HG03354 (cell line): ENCODE data around the gene AATF.

Experiments
- ATAC-seq: cut with Tn5 transposase; IDR thresholded peaks from one replicate; pipeline ENCODE4 v1.9.1; 2021; ENCODE audit warnings: mild to moderate bottlenecking; ENCODE audit not compliant: unreplicated experiment, poor library complexity, severe bottlenecking

The AATF gene

DNA sequence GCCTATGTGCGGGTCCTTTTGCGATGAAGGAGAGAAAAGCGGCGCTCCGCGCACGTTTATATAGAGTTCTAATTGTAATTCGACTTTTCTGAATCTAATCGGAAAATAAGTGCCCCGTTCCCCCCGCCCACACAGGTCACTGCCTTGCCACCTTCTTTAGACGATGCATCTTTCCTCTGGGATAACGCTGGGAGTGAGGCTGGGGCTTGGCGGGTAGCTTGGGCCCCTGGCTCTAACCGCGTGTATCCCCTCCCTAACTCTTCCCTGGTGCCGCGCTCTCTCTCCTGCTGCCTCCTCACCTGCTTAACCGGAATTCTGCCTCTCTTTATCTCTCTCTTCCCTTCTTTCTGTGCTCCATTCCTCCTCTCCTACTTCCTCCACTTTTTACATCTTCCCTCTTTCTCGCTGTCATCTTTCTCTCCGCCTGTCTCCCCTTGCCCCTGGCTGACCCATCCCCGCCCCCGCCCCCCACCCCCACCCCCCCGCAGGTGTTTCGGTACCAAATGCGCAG lies 8.9 kb upstream of the AATF start:
- ATAC-seq, result no peak

DNA sequence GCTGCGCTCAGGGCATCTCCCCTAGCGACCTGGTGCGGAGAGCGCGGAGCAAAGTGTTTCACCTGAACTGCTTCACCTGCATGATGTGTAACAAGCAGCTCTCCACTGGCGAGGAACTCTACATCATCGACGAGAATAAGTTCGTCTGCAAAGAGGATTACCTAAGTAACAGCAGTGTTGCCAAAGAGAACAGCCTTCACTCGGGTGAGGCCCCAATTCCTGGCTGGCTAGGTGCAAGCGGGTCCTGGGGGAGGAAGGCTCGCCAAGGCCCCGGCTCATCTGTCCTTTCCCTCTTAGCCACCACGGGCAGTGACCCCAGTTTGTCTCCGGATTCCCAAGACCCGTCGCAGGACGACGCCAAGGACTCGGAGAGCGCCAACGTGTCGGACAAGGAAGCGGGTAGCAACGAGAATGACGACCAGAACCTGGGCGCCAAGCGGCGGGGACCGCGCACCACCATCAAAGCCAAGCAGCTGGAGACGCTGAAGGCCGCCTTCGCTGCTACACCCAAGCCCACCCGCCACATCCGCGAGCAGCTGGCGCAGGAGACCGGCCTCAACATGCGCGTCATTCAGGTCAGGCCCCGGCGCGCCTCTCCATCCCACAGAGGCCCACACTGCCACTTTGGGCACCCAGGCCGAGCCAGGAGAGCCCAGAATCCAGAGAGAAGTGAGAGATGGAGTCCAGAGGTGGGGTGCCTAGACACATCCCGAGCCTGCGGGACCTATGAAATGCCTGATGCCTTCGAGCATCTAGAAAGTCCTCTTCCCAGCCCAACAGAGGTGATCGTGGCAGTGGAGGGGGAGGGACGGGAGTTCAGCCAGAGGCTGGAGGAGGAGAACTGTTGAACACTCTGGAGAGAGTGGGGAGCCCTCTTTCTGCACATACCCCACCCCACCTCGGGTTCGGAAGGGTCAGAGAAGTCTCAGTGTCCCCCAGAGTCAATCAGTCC lies 8.2 kb upstream of the AATF start:
- ATAC-seq, result no peak

DNA sequence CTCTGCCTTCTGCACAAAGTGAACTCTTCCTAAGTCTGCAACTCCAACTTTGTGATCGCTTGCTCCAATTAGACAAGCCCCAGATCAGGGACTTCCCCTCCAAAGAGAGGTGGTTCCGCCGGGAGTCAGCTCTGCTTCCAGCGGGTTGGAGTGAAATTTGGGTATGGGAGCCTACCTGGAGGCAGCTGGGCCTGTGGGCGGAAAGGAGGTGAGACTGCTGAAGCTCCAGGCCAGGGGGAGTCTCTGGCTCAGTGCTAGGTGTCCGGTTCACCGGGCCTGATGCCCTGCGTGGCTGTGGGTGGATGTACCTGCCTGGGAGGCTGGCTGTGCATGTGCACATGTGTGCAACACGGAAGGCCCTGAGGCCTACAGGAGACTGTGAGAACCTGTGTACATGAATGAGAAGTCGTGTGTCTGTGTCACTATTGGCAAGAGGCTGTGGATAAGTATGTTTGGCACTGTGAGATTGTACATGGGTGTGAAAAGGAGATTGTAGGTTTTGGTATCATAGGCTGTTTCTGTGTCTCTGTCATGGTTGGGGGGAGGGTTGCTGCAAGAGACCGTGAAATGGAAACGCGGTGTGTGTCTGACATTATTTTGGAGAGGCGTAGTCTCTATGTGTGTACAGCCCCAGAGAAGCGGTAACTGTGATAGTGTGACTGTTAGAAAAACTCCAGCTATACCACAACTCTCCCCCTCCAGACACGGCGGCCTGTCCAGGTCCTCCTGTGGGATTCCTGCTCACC lies 7.3 kb upstream of the AATF start:
- no peak for ATAC-seq

DNA sequence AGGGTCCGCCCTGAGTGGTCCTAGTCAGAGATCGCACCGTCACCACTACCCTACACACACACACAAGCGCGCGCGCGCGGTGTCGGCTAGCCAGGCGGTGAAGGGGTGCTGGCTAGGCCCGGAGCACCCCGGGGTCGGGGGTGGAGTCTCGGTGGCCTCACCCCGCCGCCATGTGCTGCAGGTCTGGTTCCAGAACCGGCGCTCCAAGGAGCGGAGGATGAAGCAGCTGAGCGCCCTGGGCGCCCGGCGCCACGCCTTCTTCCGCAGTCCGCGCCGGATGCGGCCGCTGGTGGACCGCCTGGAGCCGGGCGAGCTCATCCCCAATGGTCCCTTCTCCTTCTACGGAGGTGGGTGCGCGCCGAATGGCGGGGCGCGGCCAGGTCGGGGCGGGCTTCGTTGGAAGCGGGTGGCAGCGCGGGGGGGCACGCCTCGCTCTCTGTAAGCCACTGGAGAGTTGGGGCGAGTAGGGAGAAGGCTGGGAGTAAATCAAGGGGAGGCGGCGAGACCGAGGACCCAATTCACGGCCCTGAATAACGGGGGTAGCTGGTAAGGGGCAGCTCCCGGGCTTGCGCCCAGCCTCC lies 6.6 kb upstream of the AATF start:
- ATAC-seq, result no peak

DNA sequence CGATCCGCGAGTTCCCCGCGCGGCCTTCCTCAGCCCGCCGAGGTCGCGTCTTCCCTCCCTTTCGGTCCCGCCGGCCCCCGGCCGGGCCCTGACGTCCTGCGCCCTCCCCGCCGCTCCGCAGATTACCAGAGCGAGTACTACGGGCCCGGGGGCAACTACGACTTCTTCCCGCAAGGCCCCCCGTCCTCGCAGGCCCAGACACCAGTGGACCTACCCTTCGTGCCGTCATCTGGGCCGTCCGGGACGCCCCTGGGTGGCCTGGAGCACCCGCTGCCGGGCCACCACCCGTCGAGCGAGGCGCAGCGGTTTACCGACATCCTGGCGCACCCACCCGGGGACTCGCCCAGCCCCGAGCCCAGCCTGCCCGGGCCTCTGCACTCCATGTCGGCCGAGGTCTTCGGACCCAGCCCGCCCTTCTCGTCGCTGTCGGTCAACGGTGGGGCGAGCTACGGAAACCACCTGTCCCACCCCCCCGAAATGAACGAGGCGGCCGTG lies 6.1 kb upstream of the AATF start:
- ATAC-seq, result no peak

DNA sequence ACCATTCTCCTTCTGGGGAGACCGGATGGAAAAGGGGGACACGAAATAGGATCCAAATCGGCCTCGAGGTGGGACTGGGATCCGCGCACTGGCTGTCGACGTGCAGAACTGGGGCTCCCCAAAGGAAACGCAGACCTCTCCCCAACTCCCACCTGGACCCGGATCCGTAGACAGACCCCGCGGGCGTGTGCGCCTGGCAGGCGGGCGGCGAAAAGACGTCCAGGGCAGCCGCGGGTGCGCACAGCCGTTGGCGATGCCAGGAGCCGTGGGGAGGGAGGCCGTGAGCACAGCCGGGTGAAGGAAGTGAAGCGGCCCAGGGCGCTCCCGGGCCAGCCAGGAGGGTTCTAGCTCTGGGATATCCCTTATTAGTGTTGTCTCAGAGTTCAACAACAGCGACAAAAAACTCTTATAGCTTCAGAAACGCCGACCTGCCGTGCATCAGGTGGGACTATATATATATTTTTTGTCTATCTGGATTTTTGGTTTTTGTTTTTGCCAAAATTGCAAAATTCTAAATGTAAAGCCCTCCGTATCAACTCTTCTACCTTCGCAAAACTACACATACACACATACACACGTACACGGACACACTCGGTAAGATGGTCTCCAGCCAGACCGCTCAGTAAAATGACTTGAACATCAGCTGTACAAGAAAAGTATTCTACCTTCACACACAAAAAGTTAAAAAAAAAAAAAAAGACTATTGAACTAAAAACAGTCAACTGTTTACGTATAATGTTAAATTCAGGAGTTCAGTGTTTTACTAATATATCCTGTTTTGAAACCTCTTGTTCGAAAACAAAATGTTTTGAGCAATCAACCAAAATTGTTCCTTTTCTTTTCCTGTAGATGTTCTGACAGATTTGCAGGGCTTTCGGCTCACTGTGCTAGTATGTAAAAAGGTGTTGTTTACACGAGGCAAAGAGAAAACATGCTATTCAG lies 5.2 kb upstream of the AATF start:
- ATAC-seq, result no peak

DNA sequence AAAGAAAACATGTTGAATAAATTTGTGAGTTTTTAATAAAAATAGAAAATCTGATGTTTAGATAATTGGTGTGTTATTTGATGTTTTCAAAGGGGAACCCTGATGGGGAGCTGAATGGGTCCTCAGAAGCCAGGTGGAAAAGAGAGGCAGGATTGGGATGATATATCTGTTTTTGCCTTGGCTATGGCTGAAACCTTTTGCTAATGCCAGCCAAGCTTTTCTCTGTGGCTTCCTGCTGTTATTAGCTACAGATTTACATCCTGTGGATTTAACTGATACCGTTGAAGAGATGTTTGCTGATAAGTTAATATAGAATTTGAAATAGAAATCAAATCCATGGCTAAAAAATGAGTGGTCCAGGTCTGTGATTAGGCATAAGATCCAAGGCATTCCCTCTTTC lies 4.2 kb upstream of the AATF start:
- no peak for ATAC-seq

DNA sequence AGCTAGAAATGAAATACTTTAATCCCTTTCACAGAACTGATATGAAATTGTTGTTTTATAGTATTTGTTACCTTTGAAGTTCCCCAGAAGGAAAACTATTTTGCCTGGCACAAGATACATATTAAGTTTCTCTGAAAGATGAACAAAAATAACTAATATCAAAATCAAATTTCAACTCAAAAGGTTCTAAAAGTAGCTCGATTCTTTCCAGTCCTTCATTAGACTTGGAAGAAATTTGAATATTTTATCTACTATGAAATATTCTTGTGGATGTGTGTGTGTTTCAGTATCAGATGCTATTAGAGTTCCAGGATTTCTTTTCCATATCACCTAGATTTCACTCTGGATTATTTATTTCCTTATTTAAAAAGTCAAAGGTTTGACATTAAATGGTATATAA lies 3.6 kb upstream of the AATF start:
- no peak for ATAC-seq

DNA sequence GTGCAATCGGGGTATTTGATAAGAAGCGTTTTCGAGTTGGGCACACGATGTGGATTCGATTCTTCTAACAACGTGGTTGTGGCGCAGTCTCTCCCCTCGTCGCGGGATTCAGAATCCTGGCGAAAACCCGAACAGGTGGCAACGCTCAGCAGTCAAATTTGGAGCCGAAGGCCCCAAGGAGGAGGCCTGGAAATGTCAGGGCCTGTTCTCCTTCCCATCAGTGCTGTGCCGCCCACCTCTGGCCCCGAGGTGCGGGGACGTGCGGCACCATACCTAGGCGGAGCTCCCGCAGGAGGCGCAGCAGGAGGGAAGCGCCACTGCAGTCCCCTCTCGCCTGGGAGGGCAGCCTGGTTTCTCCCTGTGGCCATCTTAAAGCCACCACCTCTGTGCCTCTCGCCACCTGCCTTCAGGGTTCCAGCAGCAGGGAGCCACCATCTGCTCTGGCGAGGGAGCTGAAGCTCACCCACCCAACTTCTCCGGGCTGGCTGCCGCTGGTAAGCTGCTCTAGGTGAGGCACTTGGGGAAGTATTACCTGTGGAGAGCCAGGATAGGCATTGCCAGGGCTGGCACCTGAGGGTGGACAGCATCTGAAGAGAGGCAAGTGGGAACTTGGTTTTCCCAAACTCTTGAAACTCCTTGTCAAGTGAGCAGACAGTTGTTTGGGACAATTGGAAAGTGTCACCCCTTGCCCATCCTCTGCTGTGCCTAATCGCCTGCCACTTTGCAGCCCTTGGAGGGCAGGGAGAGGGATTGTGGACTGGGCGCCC lies 2.6 kb upstream of the AATF start:
- no peak for ATAC-seq

DNA sequence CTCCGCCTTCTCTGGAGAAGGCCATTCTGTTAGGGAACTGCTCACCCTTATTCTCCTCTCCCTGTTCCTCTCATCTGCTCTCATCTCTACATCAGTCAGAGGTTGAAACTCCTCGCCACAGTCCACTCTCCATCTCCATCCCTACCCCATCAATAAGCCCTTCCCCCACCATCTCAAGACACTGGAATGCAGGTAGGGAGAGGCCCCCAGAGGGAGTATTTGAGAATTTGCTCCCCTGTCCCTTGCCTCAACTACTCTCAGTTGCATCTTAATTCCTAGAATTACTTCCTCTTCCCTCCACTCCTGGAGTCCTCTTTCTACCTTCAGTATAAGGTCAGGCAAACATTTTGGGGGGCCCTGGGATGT lies 2.0 kb upstream of the AATF start:
- no peak for ATAC-seq

DNA sequence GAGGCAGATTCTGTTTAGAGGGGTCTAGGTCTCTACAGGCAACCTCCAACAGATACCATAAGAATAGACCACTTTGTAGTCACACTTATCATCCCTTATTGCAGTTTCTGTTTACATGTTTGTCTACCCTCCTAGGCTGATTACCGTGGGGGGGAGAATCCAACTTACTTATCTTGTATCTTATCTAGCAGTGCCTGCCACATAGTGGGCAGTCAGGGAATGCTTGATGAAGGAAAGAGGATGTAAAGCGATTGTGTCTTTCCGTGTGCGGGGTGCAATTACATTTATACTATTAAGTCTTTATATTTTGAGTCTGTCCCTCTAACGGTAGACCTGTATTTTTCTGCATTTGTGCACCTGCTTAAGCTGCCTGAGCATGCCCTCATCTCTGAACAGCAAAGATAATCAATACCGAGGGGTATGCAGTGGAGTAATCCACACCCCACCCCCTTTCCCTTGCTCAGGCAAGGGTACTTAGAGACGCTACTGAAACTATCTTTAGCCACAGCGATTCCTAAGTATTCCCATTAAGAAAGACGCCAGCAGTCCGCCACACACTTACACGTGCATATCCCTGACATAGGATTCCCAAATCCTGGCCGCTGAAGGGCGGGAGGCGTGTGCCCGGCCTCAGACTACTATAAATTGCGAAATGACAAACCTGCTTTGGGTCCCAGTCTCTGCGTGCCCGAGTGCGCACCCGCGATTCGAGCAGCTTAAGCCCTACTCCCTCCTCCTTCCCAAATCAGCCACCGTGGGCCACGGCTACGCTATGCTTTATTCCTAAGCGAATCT lies 635 bp upstream of the AATF start:
- ATAC-seq, result no peak

DNA sequence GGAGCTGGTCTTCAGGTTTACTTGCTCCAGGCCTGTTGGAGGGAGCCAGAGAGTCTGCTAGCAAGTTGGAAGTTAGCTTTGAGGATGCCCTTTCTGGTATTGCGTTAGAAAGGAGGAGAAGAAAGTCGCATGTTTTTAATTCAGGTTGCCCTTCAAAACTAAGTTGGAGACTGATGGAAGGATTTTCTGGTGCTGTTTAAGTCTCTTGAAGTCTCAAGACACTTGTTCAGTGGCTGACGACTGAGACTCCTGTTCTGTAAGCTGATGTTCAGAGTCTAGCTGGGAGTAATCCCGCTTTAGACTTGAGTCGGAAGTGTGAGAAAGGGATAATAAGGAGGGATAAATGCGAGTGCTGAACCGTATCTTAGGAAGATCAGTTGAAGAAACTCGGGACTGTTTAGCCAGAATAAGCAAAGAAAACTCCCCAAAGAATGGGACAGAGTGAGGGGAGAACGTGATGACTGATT lies 740 bp downstream of the AATF start:
- no peak for ATAC-seq

DNA sequence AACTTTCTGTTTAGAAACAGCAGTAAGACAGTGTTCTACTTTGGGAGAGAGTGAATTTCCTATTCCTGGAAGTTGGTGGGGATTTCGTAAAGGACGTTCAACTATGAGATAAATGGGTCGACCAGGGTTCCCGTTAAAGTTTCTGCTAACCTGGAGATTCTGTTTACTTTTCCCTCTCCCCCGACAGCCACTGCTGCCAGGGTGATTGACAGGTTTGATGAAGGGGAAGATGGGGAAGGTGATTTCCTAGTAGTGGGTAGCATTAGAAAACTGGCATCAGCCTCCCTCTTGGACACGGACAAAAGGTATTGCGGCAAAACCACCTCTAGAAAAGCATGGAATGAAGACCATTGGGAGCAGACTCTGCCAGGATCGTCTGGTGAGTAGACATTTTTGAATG lies 1.3 kb downstream of the AATF start:
- no peak for ATAC-seq

DNA sequence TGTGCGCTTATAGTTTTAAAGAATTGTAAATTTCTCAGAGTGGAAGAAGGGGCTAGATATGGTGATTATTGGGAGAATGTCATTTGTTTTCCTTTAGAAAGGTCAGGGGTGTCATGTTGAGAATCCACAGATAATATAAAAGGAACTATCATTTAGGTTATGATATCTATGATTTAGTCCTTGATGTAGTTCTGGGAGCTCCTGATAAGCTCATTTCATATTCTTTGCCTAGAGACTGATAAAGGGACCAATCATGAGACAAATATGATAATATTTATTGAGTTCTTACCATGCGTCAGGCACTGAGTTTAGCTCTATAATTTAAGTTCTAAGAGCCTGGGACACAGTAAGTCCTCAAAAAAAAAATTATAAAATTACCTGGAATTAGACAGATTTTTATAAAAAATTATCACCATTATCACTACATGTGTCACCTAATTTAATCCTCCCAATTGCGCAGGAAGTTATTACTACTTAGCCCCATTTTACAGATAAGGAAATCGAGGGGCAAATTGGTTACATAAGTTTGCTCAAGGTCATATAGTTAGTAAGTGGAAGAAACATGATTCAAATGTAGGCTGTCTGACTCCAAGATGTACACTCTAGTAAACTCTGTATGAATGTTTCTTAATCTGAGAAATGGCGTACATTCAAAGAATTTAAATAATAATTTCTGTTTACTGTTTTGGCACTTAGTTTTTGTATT lies 2.5 kb downstream of the AATF start:
- no peak for ATAC-seq

DNA sequence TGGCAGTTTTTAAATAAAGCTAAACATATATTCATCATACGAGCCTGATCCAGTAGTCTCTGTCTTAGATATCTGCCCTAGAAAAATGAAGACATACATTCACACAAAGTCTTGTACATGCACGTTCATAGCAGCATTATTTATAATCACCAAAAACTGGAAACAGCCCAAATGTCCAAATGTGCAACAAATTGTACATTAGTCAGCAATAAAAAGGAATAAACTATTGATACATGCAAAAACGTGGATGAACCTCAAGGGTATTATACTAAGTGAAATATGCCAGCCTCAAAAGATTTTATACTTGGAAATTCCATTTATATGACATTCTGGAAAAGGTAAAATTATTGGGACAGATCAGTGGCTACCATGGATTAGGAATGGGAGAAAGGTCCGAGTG lies 22.8 kb downstream of the AATF start:
- no peak for ATAC-seq

DNA sequence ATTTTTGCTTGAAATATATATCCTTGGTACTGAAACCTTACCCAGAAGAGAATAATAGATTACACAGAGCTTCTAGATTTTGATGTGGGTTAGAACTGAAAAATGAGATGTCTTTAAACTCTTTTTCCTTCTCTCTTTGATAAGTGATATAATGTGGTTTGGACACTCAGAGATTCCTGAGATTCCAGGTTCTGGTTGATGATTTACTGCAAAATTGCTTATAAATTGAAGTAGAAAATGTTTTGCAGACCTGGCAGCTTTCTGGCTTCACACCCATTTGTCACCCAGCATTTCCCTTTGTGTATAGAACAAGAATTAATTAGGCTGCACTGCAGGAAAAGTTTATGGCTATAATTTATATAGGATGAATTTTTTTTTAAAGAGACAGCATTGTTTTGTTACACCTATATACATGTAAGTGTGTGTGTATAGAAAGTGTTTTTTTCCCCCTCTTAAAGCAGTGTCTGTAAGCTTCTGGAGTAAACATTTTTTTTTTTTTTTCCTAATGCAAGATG lies 23.5 kb downstream of the AATF start:
- no peak for ATAC-seq

DNA sequence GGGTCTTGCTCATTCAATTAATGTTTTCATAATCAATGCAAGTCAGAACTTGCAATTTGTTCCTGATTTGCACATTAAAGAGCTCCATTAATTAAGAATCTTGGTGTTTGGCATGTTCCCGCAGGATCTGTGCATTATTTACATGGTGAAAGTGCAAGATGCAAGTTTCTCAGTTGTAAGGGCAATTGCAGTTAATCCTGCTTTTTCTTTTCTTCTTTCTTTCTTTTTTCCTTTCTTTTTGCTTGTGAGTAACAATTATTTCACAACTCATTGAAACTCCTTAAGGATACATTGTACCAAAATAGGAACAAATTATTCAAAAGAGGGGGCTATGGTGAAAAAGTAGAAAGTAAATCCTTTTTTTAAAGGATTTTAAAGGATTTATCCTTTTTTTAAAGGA lies 24.2 kb downstream of the AATF start:
- no peak for ATAC-seq
